GM12801 (cell line): ENCODE measurements around the gene CHST11.

Source experiments
- TF ChIP-seq, protein P1 (sequence below): IDR thresholded peaks from one replicate; pipeline ENCODE4 v1.5.1; 2011; ENCODE audit warnings: control low read depth; ENCODE audit not compliant: insufficient read length; ENCODE audit errors: extremely low read depth

The CHST11 gene

GRCh38 chr12:104685366-104685765, 228.6 kb downstream of the CHST11 start:
- TF ChIP-seq, protein P1, sequence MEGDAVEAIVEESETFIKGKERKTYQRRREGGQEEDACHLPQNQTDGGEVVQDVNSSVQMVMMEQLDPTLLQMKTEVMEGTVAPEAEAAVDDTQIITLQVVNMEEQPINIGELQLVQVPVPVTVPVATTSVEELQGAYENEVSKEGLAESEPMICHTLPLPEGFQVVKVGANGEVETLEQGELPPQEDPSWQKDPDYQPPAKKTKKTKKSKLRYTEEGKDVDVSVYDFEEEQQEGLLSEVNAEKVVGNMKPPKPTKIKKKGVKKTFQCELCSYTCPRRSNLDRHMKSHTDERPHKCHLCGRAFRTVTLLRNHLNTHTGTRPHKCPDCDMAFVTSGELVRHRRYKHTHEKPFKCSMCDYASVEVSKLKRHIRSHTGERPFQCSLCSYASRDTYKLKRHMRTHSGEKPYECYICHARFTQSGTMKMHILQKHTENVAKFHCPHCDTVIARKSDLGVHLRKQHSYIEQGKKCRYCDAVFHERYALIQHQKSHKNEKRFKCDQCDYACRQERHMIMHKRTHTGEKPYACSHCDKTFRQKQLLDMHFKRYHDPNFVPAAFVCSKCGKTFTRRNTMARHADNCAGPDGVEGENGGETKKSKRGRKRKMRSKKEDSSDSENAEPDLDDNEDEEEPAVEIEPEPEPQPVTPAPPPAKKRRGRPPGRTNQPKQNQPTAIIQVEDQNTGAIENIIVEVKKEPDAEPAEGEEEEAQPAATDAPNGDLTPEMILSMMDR: no peak

GRCh38 chr12:104686196-104686595, 229.4 kb downstream of the CHST11 start:
- TF ChIP-seq, protein P1: no peak

- TF ChIP-seq, protein P1: no peak
These were observed 231.2 kb downstream of the CHST11 start for GRCh38 chr12:104687823-104688573.

DNA sequence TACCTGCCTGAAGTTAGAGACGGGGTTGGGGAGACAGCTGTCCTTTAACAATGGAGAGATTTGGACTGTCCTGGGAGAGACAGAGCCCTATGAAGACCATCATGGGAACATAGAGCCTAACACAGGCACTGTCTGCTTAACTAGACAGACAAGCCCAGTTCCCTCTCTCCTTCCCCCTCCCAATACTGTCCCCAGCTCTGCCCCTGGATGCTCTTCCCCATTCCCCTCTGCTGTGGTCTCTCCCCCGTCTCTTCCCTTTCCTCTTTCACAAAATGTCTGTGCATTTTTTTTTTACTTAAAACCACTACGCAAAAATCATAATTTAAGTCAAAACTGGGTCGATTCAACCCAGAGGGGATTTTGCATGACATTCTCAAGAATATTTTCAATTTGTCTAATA, 232.9 kb downstream of the CHST11 start:
- TF ChIP-seq, protein P1: no peak

- TF ChIP-seq, protein P1: no peak
These were observed 235.2 kb downstream of the CHST11 start for GRCh38 chr12:104691721-104692556.

DNA sequence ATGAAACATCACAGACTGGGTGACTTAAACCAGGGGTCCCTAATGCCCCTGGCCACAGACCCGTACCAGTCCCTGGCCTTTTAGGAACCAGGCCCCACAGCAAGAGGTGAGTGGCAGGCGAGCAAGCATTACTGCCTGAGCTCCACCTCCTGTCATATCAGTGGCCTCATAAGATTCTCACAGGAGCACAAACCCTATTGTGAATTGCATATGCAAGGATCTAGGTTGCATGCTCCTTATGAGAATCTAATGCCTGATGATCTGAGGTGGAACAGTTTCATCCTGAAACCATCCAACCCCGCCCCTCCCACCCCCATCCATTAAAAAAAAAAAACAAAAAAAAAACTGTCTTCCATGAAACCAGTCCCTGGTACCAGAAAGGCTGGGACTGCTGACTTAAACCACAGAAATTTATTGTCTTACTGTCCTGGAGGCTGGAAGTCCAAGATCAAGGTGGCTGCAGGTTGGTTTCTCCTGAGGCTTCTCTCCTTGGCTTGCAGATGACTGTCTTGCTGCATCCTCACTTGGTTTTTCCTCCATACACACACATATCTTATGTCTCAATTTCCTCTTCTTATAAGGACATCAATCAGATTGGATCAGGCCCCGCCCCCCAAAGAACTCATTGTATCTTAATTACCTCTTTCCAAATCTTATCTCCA, 235.9 kb downstream of the CHST11 start:
- TF ChIP-seq, protein P1: no peak

DNA sequence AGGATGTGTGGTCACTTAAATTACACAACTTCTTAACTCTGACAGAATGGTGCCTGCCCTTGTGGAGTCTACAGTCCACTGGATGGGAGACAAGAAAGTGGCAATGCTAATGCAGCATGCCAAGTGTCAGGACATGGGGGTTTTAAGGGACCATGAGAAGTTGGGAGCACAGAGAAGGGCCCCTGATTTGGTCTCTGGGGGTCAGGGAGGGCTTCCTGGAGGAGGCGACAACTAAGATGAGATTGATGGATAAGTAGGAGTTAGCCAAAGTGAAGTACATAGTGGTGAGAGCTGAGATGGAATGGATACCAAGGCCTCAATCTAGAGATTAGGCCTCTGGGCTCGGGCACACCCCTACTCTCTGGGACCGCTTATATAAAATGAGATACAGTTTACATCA, 236.7 kb downstream of the CHST11 start:
- TF ChIP-seq, protein P1: no peak
